Caco-2 (cell line): ENCODE results near the gene ARID1A. TPM values are rescaled to one million over a fixed set of nuclear protein-coding genes. Genes with fewer than 3 reads are reported as not detected.

ENCODE experiments used
- BruUV-seq: library from RNA; stranded (reverse); fragments of 400-500 nt; replicated peaks from 2 replicates; lab custom pipeline; 2021; lab: Mats Ljungman, UMichigan
- CTCF ChIA-PET: fragments of 300-600 bp; sonication (Branson Sonifier 250); formaldehyde crosslinking; loops from one replicate; lab custom pipeline; 2022; ENCODE audit warnings: antibody characterized with exemption; lab: Charles Lee
- POLR2A ChIA-PET: fragments of 300-600 bp; sonication (Branson Sonifier 250); formaldehyde crosslinking; loops from one replicate; lab custom pipeline; 2022; ENCODE audit warnings: antibody characterized with exemption; lab: Charles Lee
- DNase-seq, 2 experiments: peaks; one replicate each; pipeline versions ENCODE4 v3.0.0 to v3.0.0-alpha.2; 2020 to 2022
- H3K27me3 ChIP-seq: replicated peaks from 2 replicates; pipeline ENCODE4 v1.6.0; 2011; ENCODE audit warnings: low read length; ENCODE audit not compliant: control insufficient read depth, insufficient read depth
- H3K36me3 ChIP-seq: 2 replicates; pipeline ENCODE4 v1.5.1; 2011; ENCODE audit warnings: low read length; ENCODE audit not compliant: control insufficient read depth, insufficient read depth
- H3K4me1 ChIP-seq: fragments of 250-450 bp; sonication (Bioruptor Pico); 2 replicates; pipeline ENCODE4 v1.5.1; 2020; ENCODE audit warnings: mild to moderate bottlenecking
- H3K4me3 ChIP-seq: 2 replicates; pipeline ENCODE4 v1.5.1; 2011; ENCODE audit warnings: low read depth, mild to moderate bottlenecking, control low read depth, low read length
- H3K9me3 ChIP-seq: fragments of 250-450 bp; sonication (Bioruptor Pico); 2 replicates; pipeline ENCODE4 v1.5.1; 2020; ENCODE audit warnings: mild to moderate bottlenecking, moderate library complexity
- H3K27ac Mint-ChIP-seq: one replicate; pipeline ENCODE4 v1.8.0; 2022; ENCODE audit warnings: mixed read lengths; ENCODE audit not compliant: unreplicated experiment
- H3K27me3 Mint-ChIP-seq: one replicate; pipeline ENCODE4 v1.8.0; 2022; ENCODE audit warnings: mixed read lengths; ENCODE audit not compliant: insufficient read depth, unreplicated experiment
- H3K36me3 Mint-ChIP-seq: one replicate; pipeline ENCODE4 v1.8.0; 2022; ENCODE audit warnings: mild to moderate bottlenecking, mixed read lengths; ENCODE audit not compliant: insufficient read depth, unreplicated experiment
- H3K4me1 Mint-ChIP-seq: one replicate; pipeline ENCODE4 v1.8.0; 2022; ENCODE audit warnings: low read depth, mixed read lengths; ENCODE audit not compliant: unreplicated experiment
- H3K4me3 Mint-ChIP-seq: one replicate; pipeline ENCODE4 v1.8.0; 2022; ENCODE audit warnings: mild to moderate bottlenecking, moderate library complexity, mixed read lengths; ENCODE audit not compliant: unreplicated experiment
- H3K9me3 Mint-ChIP-seq: one replicate; pipeline ENCODE4 v1.8.0; 2022; ENCODE audit warnings: mixed read lengths; ENCODE audit not compliant: unreplicated experiment
- CTCF ChIP-seq, 2 experiments: fragments of 200-600 bp in 1 of 2; IDR thresholded peaks; 1 replicate in 1 of 2; 2 replicates in 1 of 2; pipeline versions ENCODE4 v1.5.1 to v1.8.0; 2011 to 2022; ENCODE audit warnings: antibody characterized with exemption in 1 of 2, control low read depth in 1 of 2, inconsistent platforms in 1 of 2, low read depth in 1 of 2, low read length in 1 of 2, mild to moderate bottlenecking in 1 of 2, moderate library complexity in 1 of 2; ENCODE audit not compliant: insufficient read depth in 1 of 2, severe bottlenecking in 1 of 2, unreplicated experiment in 1 of 2
- intact Hi-C: fragments of 100-400 bp; cut with micrococcal nuclease; formaldehyde crosslinking; loops from one replicate; pipeline ENCODE4 v1.10.0; 2022; ENCODE audit not compliant: unreplicated experiment
- total RNA-seq: library from RNA; stranded (reverse); gene quantifications from 2 replicates; pipeline ENCODE4 v1.2.3, GENCODE V29; 2022

ARID1A gene
- total RNA-seq, 1 experiment from 2014 or later: 66.5 TPM

- Histone ChIP-seq H3K4me1 (no peaks in the 10 kb centered on the region), H3K36me3 (no peaks in the 10 kb centered on the region; the same call in 1 of the 2 replicates), H3K27me3 (no peaks in the 10 kb centered on the region), H3K4me3 (no peak overlapping the region), H3K9me3 (no peaks in the 10 kb centered on the region)
- no peaks in the 10 kb centered on the region for H3K4me1 Mint-ChIP-seq
- intact Hi-C loops: no loop called here
- DNase-seq: no peak
- no peak for TF ChIP-seq CTCF (IDR thresholded peaks at IDR 0.05; ENCODE audit: insufficient read depth in 1 of 2, low read depth in 1 of 2, low read length in 1 of 2, severe bottlenecking in 1 of 2, unreplicated experiment in 1 of 2)
- H3K36me3 Mint-ChIP-seq: peaks cover 63% of the 10 kb centered on the region
- H3K27me3 Mint-ChIP-seq: no peaks in the 10 kb centered on the region
- H3K4me3 Mint-ChIP-seq: no peak overlapping the region
- CTCF ChIA-PET: interaction anchor here (1.9 kb wide), 1 partner anchor 146 kb away, joined by 8 read pairs; no protein-coding TSS in a partner anchor
- H3K27ac Mint-ChIP-seq: no peak overlapping the region
- no TSS peak for BruUV-seq
- POLR2A ChIA-PET: no interaction called here
- H3K9me3 Mint-ChIP-seq: no peaks in the 10 kb centered on the region
Measured at GRCh38 chr1:26748351-26748750, 52.5 kb downstream of the ARID1A start.

GRCh38 chr1:26749458-26749857 lies 53.6 kb downstream of the ARID1A start:
- H3K9me3 ChIP-seq: no peaks in the 10 kb centered on the region
- DNase-seq: no peak
- CTCF ChIA-PET: interaction anchor here (1.9 kb wide), 1 partner anchor 148 kb away, joined by 8 read pairs; no protein-coding TSS in a partner anchor
- no peaks in the 10 kb centered on the region for H3K4me1 ChIP-seq
- no peaks in the 10 kb centered on the region for H3K4me1 Mint-ChIP-seq
- H3K27me3 ChIP-seq: no peaks in the 10 kb centered on the region
- intact Hi-C loops: no loop called here
- H3K4me3 ChIP-seq: no peak overlapping the region
- BruUV-seq: no TSS peak
- H3K27ac Mint-ChIP-seq: no peak overlapping the region
- H3K36me3 Mint-ChIP-seq: peaks cover 62% of the 10 kb centered on the region
- H3K36me3 ChIP-seq: no peaks in the 10 kb centered on the region; the same call in 1 of the 2 replicates
- no peak overlapping the region for H3K4me3 Mint-ChIP-seq
- no peaks in the 10 kb centered on the region for H3K27me3 Mint-ChIP-seq
- no peak for TF ChIP-seq CTCF (IDR thresholded peaks at IDR 0.05; ENCODE audit: insufficient read depth in 1 of 2, low read depth in 1 of 2, low read length in 1 of 2, severe bottlenecking in 1 of 2, unreplicated experiment in 1 of 2)
- POLR2A ChIA-PET: no interaction called here
- no peaks in the 10 kb centered on the region for H3K9me3 Mint-ChIP-seq

- no peak for TF ChIP-seq CTCF (IDR thresholded peaks at IDR 0.05; ENCODE audit: insufficient read depth in 1 of 2, low read depth in 1 of 2, low read length in 1 of 2, severe bottlenecking in 1 of 2, unreplicated experiment in 1 of 2)
- CTCF ChIA-PET: no interaction called here
- no peaks in the 10 kb centered on the region for H3K4me1 Mint-ChIP-seq
- no peak overlapping the region for H3K4me3 ChIP-seq
- H3K36me3 ChIP-seq: no peaks in the 10 kb centered on the region; the same call in 1 of the 2 replicates
- H3K27me3 Mint-ChIP-seq: no peaks in the 10 kb centered on the region
- no peaks in the 10 kb centered on the region for H3K27me3 ChIP-seq
- H3K9me3 ChIP-seq: no peaks in the 10 kb centered on the region
- POLR2A ChIA-PET: no interaction called here
- peaks cover 66% of the 10 kb centered on the region for H3K36me3 Mint-ChIP-seq
- BruUV-seq: no TSS peak
- intact Hi-C loops: no loop called here
- H3K4me1 ChIP-seq: no peaks in the 10 kb centered on the region
- H3K27ac Mint-ChIP-seq: no peak overlapping the region
- DNase-seq: no peak
- no peak overlapping the region for H3K4me3 Mint-ChIP-seq
- no peaks in the 10 kb centered on the region for H3K9me3 Mint-ChIP-seq
Measured at GRCh38 chr1:26750428-26750827, 54.6 kb downstream of the ARID1A start.
